IPS-NIHi7 (cell line): Measurements from ENCODE around the gene MYOF.
"Not testable (repeated sequence)": the region's sequence is repeated elsewhere in the genome, so short reads cannot be mapped to it uniquely, and the experiment has no call there.

Experiments
- DNase-seq: peaks from one replicate; pipeline ENCODE4 v3.0.0; 2012; ENCODE audit warnings: mixed read lengths; ENCODE audit errors: extremely low spot score

The MYOF gene

GRCh38 chr10:93386631-93387369 lies 95.3 kb downstream of the MYOF start:
- no peak for DNase-seq

GRCh38 chr10:93385345-93385744 lies 96.8 kb downstream of the MYOF start:
- no peak for DNase-seq

- peak; percentile 27 for DNase-seq
These were observed 98.1 kb downstream of the MYOF start for GRCh38 chr10:93384006-93384405.

- peak; percentile 34 for DNase-seq
These were observed 98.6 kb downstream of the MYOF start for GRCh38 chr10:93383562-93383981.

- no peak for DNase-seq
These were observed 102.2 kb downstream of the MYOF start for GRCh38 chr10:93379731-93380575.

- no peak for DNase-seq
These were observed 103.0 kb downstream of the MYOF start for GRCh38 chr10:93378997-93379730.

GRCh38 chr10:93378039-93378438 lies 104.1 kb downstream of the MYOF start:
- DNase-seq: no peak

- peak; percentile 85 for DNase-seq
These were observed 105.5 kb downstream of the MYOF start for GRCh38 chr10:93376372-93377293.

- no peak for DNase-seq
These were observed 111.2 kb downstream of the MYOF start for GRCh38 chr10:93370961-93371360.

GRCh38 chr10:93369588-93370164 lies 112.5 kb downstream of the MYOF start:
- DNase-seq: no peak

GRCh38 chr10:93368210-93368609 lies 113.9 kb downstream of the MYOF start:
- DNase-seq: no peak

GRCh38 chr10:93367664-93368063 lies 114.5 kb downstream of the MYOF start:
- DNase-seq: no peak

GRCh38 chr10:93364966-93365365 lies 117.2 kb downstream of the MYOF start:
- DNase-seq: no peak

- DNase-seq: no peak
These were observed 118.1 kb downstream of the MYOF start for GRCh38 chr10:93363891-93364648.

GRCh38 chr10:93358398-93358797 lies 123.7 kb downstream of the MYOF start:
- not testable (repeated sequence) for DNase-seq

- peak; percentile 69 for DNase-seq
These were observed 124.5 kb downstream of the MYOF start for GRCh38 chr10:93357680-93358079.

GRCh38 chr10:93356516-93356915 lies 125.6 kb downstream of the MYOF start:
- no peak for DNase-seq

GRCh38 chr10:93352638-93353383 lies 129.3 kb downstream of the MYOF start:
- peak; percentile 51 for DNase-seq

GRCh38 chr10:93346694-93347093 lies 135.4 kb downstream of the MYOF start:
- DNase-seq: peak; percentile 39
